ENCODE results near the gene CLDN9. TPM values are rescaled to one million over a fixed set of nuclear protein-coding genes. Genes with fewer than 3 reads are reported as not detected.
"Not testable (repeated sequence)": the region's sequence is repeated elsewhere in the genome, so short reads cannot be mapped to it uniquely, and the experiment has no call there.

CLDN9 gene
- total and polyA plus RNA-seq, 10 donors: 0.06 to 1.7 (median 0.44) TPM

DNA sequence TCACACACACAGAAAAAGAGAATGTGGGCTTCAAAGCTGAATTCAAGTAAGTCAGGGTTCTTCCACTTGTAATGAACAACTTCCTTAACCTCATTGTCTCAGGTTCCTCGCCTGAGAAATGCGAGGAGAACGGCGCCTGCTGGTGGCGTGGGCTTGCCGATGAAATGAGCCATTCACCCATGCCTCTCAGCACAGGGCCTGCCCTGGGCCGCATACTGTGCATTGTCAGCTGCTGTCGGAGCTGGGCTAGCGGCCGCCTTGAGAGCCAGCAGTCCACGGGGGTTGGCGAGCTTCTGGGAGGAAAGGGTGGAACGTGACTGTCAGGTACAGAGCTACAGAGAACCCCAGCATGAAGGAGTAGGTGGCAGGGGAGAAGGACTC is 40.6 kb downstream of the CLDN9 start:
- TF ChIP-seq POLR2AphosphoS5 (IDR thresholded peaks at IDR 0.05): peak in 1 of 3 donors; percentile 50
- H3K9me3 ChIP-seq, DNase-seq: not testable (repeated sequence)
- peaks cover 0 to 46% (median 0%) of the 10 kb centered on the region in 6 donors for H3K36me3 ChIP-seq
- H3K4me1 ChIP-seq: peaks cover 15 to 85% (median 36%) of the 10 kb centered on the region in 6 donors
- H3K27me3 ChIP-seq (replicated peaks in 1 of 7): peaks cover 0 to 22% (median 0%) of the 10 kb centered on the region in 7 donors
- intact Hi-C loops (cut with DNase I; ENCODE audit: low total_unique reads): loop anchor here (10.0 kb wide), 1 partner anchor 111 kb away; no protein-coding TSS in a partner anchor
- peak overlapping the region in 1 of 8 donors; percentile 37 for H3K4me3 ChIP-seq
- peak overlapping the region in 7 of 8 donors; percentile 46 to 95 (median 73) for H3K27ac ChIP-seq
- 58 to 93% (median 76%) methylated on average over 6 to 13 of the region's 13 CpGs for whole genome bisulfite sequencing, 5 donors

- Histone ChIP-seq H3K27ac (peak overlapping the region; percentile 37 to 96 (median 76)), H3K9me3 (no peaks in the 10 kb centered on the region), H3K27me3 (replicated peaks in 1 of 7) (peaks cover 0 to 4% (median 0%) of the 10 kb centered on the region in 7 donors), H3K4me1 (peaks cover 19 to 85% (median 51%) of the 10 kb centered on the region in 6 donors), H3K4me3 (peak overlapping the region in 3 of 8 donors; percentile 6 to 50 (median 17)), H3K36me3 (peaks cover 0 to 46% (median 0%) of the 10 kb centered on the region in 6 donors)
- no peak for TF ChIP-seq POLR2A (IDR thresholded peaks at IDR 0.05)
- peak; percentile 41 to 81 (median 76) for TF ChIP-seq POLR2AphosphoS5 (IDR thresholded peaks at IDR 0.05)
- peak; percentile 86 for DNase-seq
- intact Hi-C loops (cut with DNase I; ENCODE audit: low total_unique reads): loop anchor here (5.0 to 10.0 kb wide), 2 partner anchors 72 to 110 kb away; no protein-coding TSS in a partner anchor
- WGBS, 5 donors: 46 to 61% (median 48%) methylated on average over 17 of the region's 17 CpGs
Measured at GRCh38 chr16:3054965-3055733, 42.4 kb downstream of the CLDN9 start.

- H3K9me3 ChIP-seq; H3K27me3 ChIP-seq (replicated peaks in 1 of 7): not testable (repeated sequence)
- peak in 1 of 3 donors; percentile 32 for TF ChIP-seq POLR2AphosphoS5 (IDR thresholded peaks at IDR 0.05)
- intact Hi-C loops (cut with DNase I; ENCODE audit: low total_unique reads): loop anchor here (5.0 to 10.0 kb wide), 2 partner anchors 72 to 109 kb away; no protein-coding TSS in a partner anchor
- DNase-seq: peak; percentile 79
- Histone ChIP-seq H3K27ac (peak overlapping the region in 7 of 8 donors; percentile 68 to 96 (median 80)), H3K4me1 (peaks cover 21 to 85% (median 55%) of the 10 kb centered on the region in 6 donors), H3K4me3 (peak overlapping the region in 3 of 8 donors; percentile 1 to 50 (median 6)), H3K36me3 (peaks cover 0 to 44% (median 0%) of the 10 kb centered on the region in 6 donors)
- 77 to 84% (median 81%) methylated on average over 8 to 9 of the region's 9 CpGs for WGBS, 5 donors
Measured at GRCh38 chr16:3055734-3056115, 43.0 kb downstream of the CLDN9 start.

- peak; percentile 64 for DNase-seq
- H3K27me3 ChIP-seq (replicated peaks in 1 of 7): no peaks in the 10 kb centered on the region
- peak overlapping the region in 6 of 8 donors; percentile 15 to 96 (median 82) for H3K27ac ChIP-seq
- peaks cover 0 to 44% (median 0%) of the 10 kb centered on the region in 6 donors for H3K36me3 ChIP-seq
- WGBS, 5 donors: 78 to 92% (median 85%) methylated on average over 17 to 19 of the region's 19 CpGs
- H3K4me3 ChIP-seq: peak overlapping the region in 1 of 8 donors; percentile 13
- no peak for TF ChIP-seq CTCF (IDR thresholded peaks at IDR 0.05 in 8 of 11, conservative IDR thresholded peaks at IDR 0.05 in 3 of 11)
- TF ChIP-seq POLR2A (IDR thresholded peaks at IDR 0.05): no peak
- peak in 1 of 3 donors; percentile 50 for TF ChIP-seq POLR2AphosphoS5 (IDR thresholded peaks at IDR 0.05)
- H3K4me1 ChIP-seq: peaks cover 21 to 85% (median 56%) of the 10 kb centered on the region in 6 donors
- no peaks in the 10 kb centered on the region for H3K9me3 ChIP-seq
- intact Hi-C loops (cut with DNase I; ENCODE audit: low total_unique reads): loop anchor here (5.0 to 10.0 kb wide), 2 partner anchors 71 to 108 kb away; no protein-coding TSS in a partner anchor
Measured at GRCh38 chr16:3056336-3057180, 43.8 kb downstream of the CLDN9 start.

Data from spleen (tissue), 11 donors.